Measurements from ENCODE around the gene MOV10.
A peak's percentile ranks its signal among the peaks of the same experiment; 100 is the strongest.

The MOV10 gene

GRCh38 chr1:112699425-112700144 lies 25.1 kb downstream of the MOV10 start:
- no peak for DNase-seq

GRCh38 chr1:112700290-112701226 lies 26.1 kb downstream of the MOV10 start:
- peak; percentile 40 for DNase-seq

GRCh38 chr1:112701227-112702066 lies 27.0 kb downstream of the MOV10 start:
- no peak for DNase-seq

GRCh38 chr1:112702067-112702395 lies 27.6 kb downstream of the MOV10 start:
- no peak for DNase-seq

GRCh38 chr1:112702420-112703261 lies 28.2 kb downstream of the MOV10 start:
- no peak for DNase-seq

- no peak for DNase-seq
Observed at GRCh38 chr1:112703706-112704105, 29.2 kb downstream of the MOV10 start.

GRCh38 chr1:112704391-112704933 lies 30.0 kb downstream of the MOV10 start:
- DNase-seq, result no peak

- peak; percentile 88 for DNase-seq
Observed at GRCh38 chr1:112704934-112705627, 30.6 kb downstream of the MOV10 start.

- no peak for DNase-seq
Observed at GRCh38 chr1:112706505-112707220, 32.2 kb downstream of the MOV10 start, which contains the start of gene RHOC. RHOC (minus strand) TSS chr1:112707127; CDS start chr1:112703799, 3,328 bp downstream.

- peak; percentile 55 for DNase-seq
Observed at GRCh38 chr1:112707221-112708001, 33.0 kb downstream of the MOV10 start.

- DNase-seq, result no peak
Observed at GRCh38 chr1:112708002-112708448, 33.6 kb downstream of the MOV10 start.

- DNase-seq, result no peak
Observed at GRCh38 chr1:112708489-112708888, 34.0 kb downstream of the MOV10 start.

- DNase-seq, result no peak
Observed at GRCh38 chr1:112710159-112710558, 35.7 kb downstream of the MOV10 start.

- no peak for DNase-seq
Observed at GRCh38 chr1:112710586-112710985, 36.1 kb downstream of the MOV10 start.

GRCh38 chr1:112711041-112711440 lies 36.6 kb downstream of the MOV10 start:
- no peak for DNase-seq

- DNase-seq, result no peak
Observed at GRCh38 chr1:112711670-112712069, 37.2 kb downstream of the MOV10 start.

GRCh38 chr1:112712191-112712590 lies 37.7 kb downstream of the MOV10 start:
- no peak for DNase-seq

- no peak for DNase-seq
Observed at GRCh38 chr1:112712701-112713128, 38.3 kb downstream of the MOV10 start.
